ENCODE results near the gene CFAP54.
"Not testable (repeated sequence)": the region's sequence is repeated elsewhere in the genome, so short reads cannot be mapped to it uniquely, and the experiment has no call there.

Gene CFAP54

DNA sequence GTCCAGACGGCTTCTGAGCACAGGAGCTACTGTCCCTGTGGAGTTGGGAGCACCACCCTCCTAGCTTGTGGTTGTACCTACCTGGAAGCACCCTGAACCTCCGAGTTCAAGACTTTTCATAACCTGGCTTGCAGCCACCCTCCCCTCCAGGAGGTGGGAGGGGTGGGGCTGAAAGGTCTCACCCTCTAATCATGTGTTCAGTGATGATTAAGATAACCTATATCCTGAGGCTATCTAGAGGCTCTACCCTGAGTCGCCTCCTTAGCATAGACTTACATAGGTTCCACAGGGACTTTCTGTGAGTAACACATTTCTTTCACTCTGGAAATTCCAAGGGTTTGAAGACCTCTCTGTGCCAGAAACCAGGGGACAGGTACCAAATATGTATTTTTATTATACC, 146.5 kb downstream of the CFAP54 start:
- DNase-seq = no peak

DNA sequence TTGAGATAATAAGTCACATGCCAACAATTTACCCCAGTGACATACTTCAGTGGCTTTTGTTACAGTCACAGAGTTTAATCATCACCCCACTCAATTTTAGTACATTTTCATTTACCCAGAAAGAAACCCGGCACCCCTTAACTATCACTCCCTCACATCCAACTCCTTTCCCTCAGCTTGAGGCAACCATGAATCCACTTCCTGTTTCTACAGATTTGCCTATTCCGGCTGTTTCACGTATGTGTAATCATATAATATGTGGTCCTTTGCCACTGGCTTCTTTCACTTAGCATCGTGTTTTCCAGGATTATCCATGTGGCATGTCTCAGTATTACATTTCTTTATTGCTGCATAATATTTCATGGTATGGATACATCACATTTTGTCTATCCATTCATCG, 147.5 kb downstream of the CFAP54 start:
- DNase-seq = no peak

DNA sequence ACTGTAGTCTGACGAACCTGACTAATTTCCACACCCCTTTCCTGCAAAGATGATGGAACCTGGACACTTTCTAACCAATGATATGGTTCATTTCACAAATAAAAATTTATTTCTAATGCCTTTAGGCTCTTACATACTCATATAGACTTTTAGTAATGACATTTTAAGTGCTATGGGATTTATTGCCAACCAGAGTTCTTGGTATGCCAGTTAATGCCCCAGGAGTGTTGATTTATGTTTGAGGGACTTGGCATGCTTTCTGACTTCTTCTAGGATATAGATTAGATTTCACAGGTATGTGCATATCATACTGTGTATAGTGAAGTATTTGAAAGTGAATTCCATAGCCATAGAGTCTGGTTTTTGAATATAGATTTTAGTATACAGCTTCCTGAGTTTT, 159.5 kb downstream of the CFAP54 start:
- DNase-seq = no peak

- DNase-seq = no peak
Observed at GRCh38 chr12:96652870-96653269, 163.5 kb downstream of the CFAP54 start.

GRCh38 chr12:96658075-96658474, 168.7 kb downstream of the CFAP54 start:
- no peak for DNase-seq

DNA sequence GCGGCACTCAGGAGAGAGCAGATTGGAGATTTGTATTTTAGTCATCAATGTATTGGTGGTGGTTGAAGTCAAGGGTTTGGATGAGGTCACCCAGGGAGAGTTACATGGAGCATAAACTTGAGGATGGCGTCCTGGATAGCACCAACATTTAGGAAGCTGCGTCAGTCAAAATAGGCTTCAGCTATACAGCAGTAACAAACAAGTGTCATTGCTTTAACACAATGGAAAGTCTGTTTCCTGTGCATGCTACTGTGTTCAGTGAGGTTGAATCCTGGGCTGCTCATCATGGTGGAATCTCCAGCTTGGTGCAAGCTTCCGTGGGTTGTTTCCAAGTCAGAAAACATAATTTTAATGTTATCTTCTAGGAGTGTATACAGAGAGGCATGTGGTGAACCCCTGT, 180.4 kb downstream of the CFAP54 start:
- DNase-seq = no peak

- DNase-seq = no peak
Observed at GRCh38 chr12:96670334-96670899, 181.0 kb downstream of the CFAP54 start.

DNA sequence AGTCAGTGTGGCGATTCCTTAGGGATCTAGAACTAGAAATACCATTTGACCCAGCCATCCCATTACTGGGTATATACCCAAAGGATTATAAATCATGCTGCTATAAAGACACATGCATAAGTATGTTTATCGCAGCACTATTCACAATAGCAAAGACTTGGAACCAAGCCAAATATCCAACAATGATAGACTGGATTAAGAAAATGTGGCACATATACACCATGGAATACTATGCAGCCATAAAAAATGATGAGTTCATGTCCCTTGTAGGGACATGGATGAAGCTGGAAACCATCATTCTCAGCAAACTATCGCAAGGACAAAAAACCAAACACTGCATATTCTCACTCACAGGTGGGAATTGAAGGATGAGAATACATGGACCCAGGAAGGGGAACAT, 186.1 kb downstream of the CFAP54 start:
- not testable (repeated sequence) for DNase-seq

GRCh38 chr12:96677363-96677762, 188.0 kb downstream of the CFAP54 start:
- no peak for DNase-seq

- DNase-seq = no peak
Observed at GRCh38 chr12:96687719-96688118, 198.3 kb downstream of the CFAP54 start.

GRCh38 chr12:96698521-96698920, 209.1 kb downstream of the CFAP54 start:
- no peak for DNase-seq

- no peak for DNase-seq
Observed at GRCh38 chr12:96698965-96699364, 209.6 kb downstream of the CFAP54 start.

- no peak for DNase-seq
Observed at GRCh38 chr12:96701856-96702255, 212.5 kb downstream of the CFAP54 start.

DNA sequence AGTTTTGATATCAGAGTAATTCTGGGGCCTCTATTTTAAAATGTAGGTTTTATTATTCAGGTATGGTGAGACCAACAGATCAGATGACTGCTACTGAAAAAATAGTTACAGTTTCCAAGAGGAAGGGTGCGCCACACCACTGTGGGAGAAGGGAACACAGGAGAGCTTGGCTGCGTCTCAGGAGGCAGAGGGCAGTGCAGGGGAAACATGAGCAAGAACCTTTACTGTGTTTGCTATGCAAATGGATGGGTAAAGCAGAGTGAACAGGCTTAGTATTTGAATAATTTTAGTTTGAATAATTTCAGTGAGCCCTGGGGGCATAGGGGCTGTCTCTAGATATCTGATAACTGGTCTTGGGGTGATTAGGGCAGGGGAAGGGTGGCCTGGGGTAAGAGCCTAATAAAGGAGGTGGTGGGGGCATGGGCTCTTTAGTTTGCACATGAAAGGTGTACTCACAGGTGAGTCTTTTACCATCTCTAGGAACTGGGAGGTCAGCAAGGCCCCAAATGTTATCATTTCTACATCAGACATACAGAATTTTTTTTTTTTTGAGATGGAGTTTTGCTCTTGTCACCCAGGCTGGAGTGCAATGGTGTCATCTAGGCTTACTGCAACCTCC, 220.9 kb downstream of the CFAP54 start:
- no peak for DNase-seq

DNA sequence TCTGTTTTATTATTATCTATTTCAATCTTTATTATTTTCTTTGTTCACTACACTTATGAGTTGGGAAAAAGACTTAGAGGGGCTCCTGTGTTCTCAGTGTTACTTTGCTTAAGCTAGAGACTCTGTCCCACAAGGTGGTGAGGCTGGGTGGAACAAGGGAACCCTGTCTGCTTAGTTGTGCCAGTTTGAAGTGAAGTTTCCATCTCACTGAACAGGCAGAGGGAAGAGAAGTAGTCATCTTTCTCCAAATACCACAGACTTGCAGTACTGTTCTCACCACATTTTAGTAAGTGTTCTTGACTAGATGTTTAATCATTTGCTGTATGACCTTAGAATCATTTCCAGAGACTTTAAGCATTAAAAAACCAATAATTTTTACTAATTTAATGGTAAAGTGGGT, 222.0 kb downstream of the CFAP54 start:
- DNase-seq = no peak

DNA sequence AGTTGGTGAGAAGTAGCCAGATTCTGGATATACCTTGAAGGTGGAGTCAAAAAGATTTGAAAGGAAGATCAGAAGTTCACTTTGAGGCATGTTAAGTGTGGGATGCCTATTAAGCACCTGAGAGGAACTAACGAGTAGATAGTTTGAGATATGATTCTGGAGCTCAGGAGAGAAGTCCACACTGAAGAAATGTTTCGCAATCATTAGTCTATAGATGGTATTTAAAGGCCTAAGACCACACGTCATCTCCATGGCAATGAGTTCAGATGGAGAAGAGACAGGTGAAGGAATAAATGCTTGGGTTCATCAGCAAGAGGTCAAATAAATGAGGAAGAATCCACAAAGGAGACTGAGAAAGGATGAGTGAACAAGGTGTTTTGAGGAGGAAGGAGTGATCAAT, 224.8 kb downstream of the CFAP54 start:
- DNase-seq = no peak

- peak; percentile 16 to 24 for DNase-seq
Observed at GRCh38 chr12:96719660-96720362, 230.4 kb downstream of the CFAP54 start.

- no peak for DNase-seq
Observed at GRCh38 chr12:96720363-96720705, 231.0 kb downstream of the CFAP54 start.

DNA sequence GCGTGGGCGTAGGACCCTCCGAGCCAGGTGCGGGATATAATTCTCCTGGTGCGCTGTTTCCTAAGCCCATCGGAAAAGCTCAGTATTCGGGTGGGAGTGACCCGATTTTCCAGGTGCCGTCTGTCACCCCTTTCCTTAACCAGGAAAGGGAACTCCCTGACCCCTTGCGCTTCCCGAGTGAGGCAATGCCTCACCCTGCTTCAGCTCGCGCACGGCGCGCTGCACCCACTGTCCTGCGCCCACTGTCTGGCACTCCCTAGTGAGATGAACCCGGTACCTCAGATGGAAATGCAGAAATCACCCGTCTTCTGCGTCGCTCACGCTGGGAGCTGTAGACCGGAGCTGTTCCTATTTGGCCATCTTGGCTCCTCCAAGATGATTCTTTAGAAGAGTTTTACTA, 240.1 kb downstream of the CFAP54 start:
- not testable (repeated sequence) for DNase-seq

DNA sequence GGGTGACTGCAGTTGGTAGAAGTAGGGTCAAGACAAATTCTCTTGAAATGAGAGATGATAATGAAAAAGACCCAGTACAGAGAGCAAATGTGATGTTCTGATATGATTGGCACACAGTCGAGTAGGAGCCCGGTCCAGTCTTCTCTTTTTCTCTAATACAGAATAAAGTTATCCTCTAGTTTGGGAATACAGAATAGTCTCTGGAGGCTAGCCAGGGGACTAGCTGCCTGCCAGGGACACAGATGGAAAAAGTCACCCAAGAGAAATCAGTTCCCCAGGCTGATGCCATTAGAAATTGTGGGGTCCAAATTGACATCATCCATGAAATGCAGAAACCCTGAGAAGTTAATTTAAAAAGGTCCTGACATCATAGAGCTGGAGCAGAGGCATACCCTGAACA, 240.5 kb downstream of the CFAP54 start:
- DNase-seq = no peak

DNA sequence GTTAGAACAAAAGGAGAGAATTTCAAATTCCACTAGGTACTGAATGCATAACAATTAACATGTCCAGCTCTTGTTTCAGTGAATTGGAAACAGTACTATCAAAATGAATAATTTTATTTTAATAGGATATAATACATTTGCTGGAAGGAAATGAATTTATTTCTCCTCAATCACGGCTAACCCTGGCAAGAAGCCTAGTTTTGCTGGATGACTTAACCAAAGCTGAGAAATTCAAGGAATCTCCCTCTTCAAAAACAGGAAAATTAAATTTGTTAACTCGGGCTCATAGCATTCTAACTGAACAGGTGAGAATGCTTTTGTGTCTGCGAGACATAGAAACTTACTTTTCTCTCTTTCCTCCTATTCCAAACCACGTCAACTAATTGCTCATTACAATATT, 254.2 kb downstream of the CFAP54 start:
- DNase-seq = no peak

- no peak for DNase-seq
Observed at GRCh38 chr12:96749999-96750398, 260.6 kb downstream of the CFAP54 start.

- DNase-seq = no peak
Observed at GRCh38 chr12:96751626-96752025, 262.2 kb downstream of the CFAP54 start.

DNA sequence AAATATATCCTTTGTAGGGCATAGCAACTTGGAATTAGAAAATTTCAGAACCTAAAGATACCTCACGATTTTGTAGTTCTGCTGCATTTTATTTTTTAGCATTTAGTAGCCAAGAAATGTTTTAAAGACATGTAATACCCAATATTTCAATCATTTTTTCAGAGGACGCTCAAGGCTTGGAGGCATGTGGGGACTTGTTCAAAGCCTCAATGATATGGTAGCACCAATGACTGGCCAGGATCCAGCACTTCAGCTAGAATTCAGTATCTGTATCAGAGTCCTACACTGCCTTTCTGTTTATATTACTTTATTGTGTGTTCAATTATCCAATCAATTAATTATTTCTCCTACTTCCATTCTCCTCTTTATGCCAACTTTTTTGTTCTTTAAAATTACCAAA, 262.8 kb downstream of the CFAP54 start:
- DNase-seq = no peak

DNA sequence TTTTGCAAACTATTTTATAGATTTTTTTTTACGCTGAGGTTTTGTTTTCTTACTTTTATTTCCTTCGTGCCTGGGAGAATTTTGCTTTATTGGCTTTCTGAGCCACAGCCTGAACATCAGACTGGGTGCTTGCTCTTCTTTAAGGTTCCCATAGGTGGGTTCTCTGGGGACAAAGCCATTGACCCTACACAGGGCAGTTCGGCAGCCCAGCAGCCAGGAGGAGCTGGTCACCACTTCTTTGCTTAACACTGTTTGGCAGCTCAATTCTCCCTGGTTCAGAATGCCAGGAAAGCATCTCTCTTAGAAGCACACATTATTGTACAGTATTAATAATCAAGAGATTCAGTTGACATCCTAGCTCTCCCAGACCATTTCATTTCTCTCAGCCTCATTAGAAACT, 276.9 kb downstream of the CFAP54 start:
- no peak for DNase-seq

Data from Kasumi-1 (cell line).